Measurements from ENCODE around the gene PURA. TPM values are rescaled to one million over a fixed set of nuclear protein-coding genes. Genes with fewer than 3 reads are reported as not detected.

Gene PURA
- total and polyA plus RNA-seq, 2 donors (not counting 1 experiment from before 2014, with no cell fraction given): 2.2 to 23.5 TPM

DNA sequence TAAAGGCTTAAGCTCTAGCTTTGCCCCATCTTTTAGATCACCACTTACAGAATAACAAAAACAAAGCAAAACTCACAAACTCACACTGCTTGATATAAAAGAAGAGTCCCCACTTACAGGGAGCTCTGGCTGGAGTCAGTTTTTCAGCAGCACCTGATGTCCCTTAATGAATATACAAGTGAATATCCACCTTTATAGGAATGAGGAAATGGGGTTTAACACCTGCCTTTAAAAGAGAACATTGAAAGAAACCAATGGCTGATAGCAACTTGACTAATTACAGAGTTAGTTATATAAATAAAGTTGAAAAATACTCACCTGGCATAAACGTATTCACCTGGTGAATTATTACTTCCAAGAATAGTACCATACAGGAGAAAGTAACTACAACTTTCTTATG is 20.7 kb upstream of the PURA start:
- Histone ChIP-seq H3K4me1 (ENCODE audit: control insufficient read depth in 2 of 2, insufficient read depth in 2 of 2, low read length in 2 of 2) (no peaks in the 10 kb centered on the region), H4K20me1 (ENCODE audit: control insufficient read depth, insufficient read depth, low read length, poor library complexity, severe bottlenecking) (no peaks in the 10 kb centered on the region), H3K9me3 (ENCODE audit: control extremely low read depth in 1 of 3, control insufficient read depth in 2 of 3, insufficient read depth in 1 of 3, low read length in 2 of 3) (peaks cover 0 to 15% (median 4%) of the 10 kb centered on the region in 3 donors), H3K36me3 (replicated peaks in 1 of 2; ENCODE audit: control extremely low read depth in 1 of 2, control insufficient read depth in 1 of 2, extremely low read depth in 1 of 2, insufficient read depth in 2 of 2, low read length in 1 of 2) (no peaks in the 10 kb centered on the region), H3K9ac (ENCODE audit: low read length) (no peak overlapping the region), H3K27ac (ENCODE audit: low read length in 2 of 2) (no peak overlapping the region), H3K27me3 (replicated peaks in 1 of 4; ENCODE audit: control extremely low read depth in 1 of 4, control insufficient read depth in 3 of 4, insufficient read depth in 4 of 4, low read length in 3 of 4) (peaks cover 0 to 9% (median 0%) of the 10 kb centered on the region in 4 experiments), H3K79me2 (ENCODE audit: control insufficient read depth, insufficient read depth, low read length) (no peaks in the 10 kb centered on the region), H3K4me3 (ENCODE audit: control extremely low read depth in 1 of 5, extremely low read depth in 1 of 5, insufficient read depth in 1 of 5, low read depth in 2 of 5, low read length in 4 of 5) (no peak overlapping the region), H3K4me2 (replicated peaks; ENCODE audit: low read depth, low read length, poor library complexity, severe bottlenecking) (no peak overlapping the region), H2AFZ (ENCODE audit: insufficient read depth, low read depth, low read length, poor library complexity, severe bottlenecking) (no peak overlapping the region)
- H3K27me3 Mint-ChIP-seq: peaks cover 29% of the 10 kb centered on the region
- POLR2A ChIA-PET: no interaction called here
- no peak overlapping the region for H3K27ac Mint-ChIP-seq
- intact Hi-C loops (cut with micrococcal nuclease): no loop called here
- H3K4me3 Mint-ChIP-seq: no peak overlapping the region
- H3K4me1 Mint-ChIP-seq: no peaks in the 10 kb centered on the region
- ATAC-seq (ENCODE audit: low read depth) (no peak), DNase-seq (no peak)
- WGBS (ENCODE audit: insufficient coverage): no CpG with 5 or more reads among the region's 1 CpG
- CTCF ChIA-PET: no interaction called here
- no peak for TF ChIP-seq CTCF (IDR thresholded peaks at IDR 0.05)
- TF ChIP-seq EZH2 (IDR thresholded peaks at IDR 0.05; ENCODE audit: borderline replicate concordance, insufficient read depth, low read depth, low read length, poor library complexity, severe bottlenecking): no peak
- H3K9me3 Mint-ChIP-seq (ENCODE audit: insufficient read depth): peaks cover 8% of the 10 kb centered on the region

DNA sequence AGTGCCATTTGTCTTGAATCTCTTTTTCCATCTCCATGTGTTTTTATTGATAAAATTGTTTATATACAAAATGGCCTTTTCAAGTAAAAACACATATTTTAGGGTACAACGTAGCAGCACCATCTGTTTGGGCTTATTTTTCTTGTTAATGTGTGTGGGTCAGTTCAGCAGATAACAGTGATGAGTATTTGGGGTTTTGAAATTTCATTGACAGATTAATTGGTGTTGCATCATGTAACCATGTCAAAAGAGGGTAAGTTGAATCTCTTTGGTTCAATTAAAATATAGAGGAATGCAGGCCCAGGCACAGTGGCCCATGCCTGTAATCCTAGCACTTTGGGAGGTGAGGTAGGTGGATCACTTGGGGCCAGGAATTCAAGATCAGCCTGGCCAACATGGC is 20.0 kb upstream of the PURA start:
- Histone ChIP-seq H3K36me3 (replicated peaks in 1 of 2; ENCODE audit: control extremely low read depth in 1 of 2, control insufficient read depth in 1 of 2, extremely low read depth in 1 of 2, insufficient read depth in 2 of 2, low read length in 1 of 2) (no peaks in the 10 kb centered on the region), H3K4me3 (ENCODE audit: control extremely low read depth in 1 of 5, extremely low read depth in 1 of 5, insufficient read depth in 1 of 5, low read depth in 2 of 5, low read length in 4 of 5) (no peak overlapping the region), H3K4me1 (ENCODE audit: control insufficient read depth in 2 of 2, insufficient read depth in 2 of 2, low read length in 2 of 2) (no peaks in the 10 kb centered on the region), H3K9ac (ENCODE audit: low read length) (no peak overlapping the region), H3K79me2 (ENCODE audit: control insufficient read depth, insufficient read depth, low read length) (no peaks in the 10 kb centered on the region), H3K4me2 (replicated peaks; ENCODE audit: low read depth, low read length, poor library complexity, severe bottlenecking) (no peak overlapping the region), H2AFZ (ENCODE audit: insufficient read depth, low read depth, low read length, poor library complexity, severe bottlenecking) (no peak overlapping the region), H3K9me3 (ENCODE audit: control extremely low read depth in 1 of 3, control insufficient read depth in 2 of 3, insufficient read depth in 1 of 3, low read length in 2 of 3) (peaks cover 0 to 15% (median 4%) of the 10 kb centered on the region in 3 donors), H4K20me1 (ENCODE audit: control insufficient read depth, insufficient read depth, low read length, poor library complexity, severe bottlenecking) (no peaks in the 10 kb centered on the region), H3K27me3 (replicated peaks in 1 of 4; ENCODE audit: control extremely low read depth in 1 of 4, control insufficient read depth in 3 of 4, insufficient read depth in 4 of 4, low read length in 3 of 4) (peaks cover 0 to 9% (median 0%) of the 10 kb centered on the region in 4 experiments), H3K27ac (ENCODE audit: low read length in 2 of 2) (no peak overlapping the region)
- ChIA-PET POLR2A (no interaction called here), CTCF (interaction anchor here (1.1 to 1.5 kb wide), 3 partner anchors 21 to 52 kb away, joined by 3 to 5 read pairs (median 3); no protein-coding TSS in a partner anchor)
- TF ChIP-seq CTCF (IDR thresholded peaks at IDR 0.05): no peak
- TF ChIP-seq EZH2 (IDR thresholded peaks at IDR 0.05; ENCODE audit: borderline replicate concordance, insufficient read depth, low read depth, low read length, poor library complexity, severe bottlenecking): no peak
- no peaks in the 10 kb centered on the region for H3K4me1 Mint-ChIP-seq
- H3K9me3 Mint-ChIP-seq (ENCODE audit: insufficient read depth): peaks cover 8% of the 10 kb centered on the region
- no peak for DNase-seq
- no peak overlapping the region for H3K4me3 Mint-ChIP-seq
- ATAC-seq (ENCODE audit: low read depth): no peak
- no CpG with 5 or more reads among the region's 1 CpG for WGBS (ENCODE audit: insufficient coverage)
- H3K27me3 Mint-ChIP-seq: peaks cover 29% of the 10 kb centered on the region
- no peak overlapping the region for H3K27ac Mint-ChIP-seq
- intact Hi-C loops (cut with micrococcal nuclease): no loop called here

Data from B cell (primary cell).